Activated CD4-positive, alpha-beta T cell treated with anti-CD3 and anti-CD28 coated beads for 48 hours (primary cell): ENCODE results near the gene SLFNL1.

Source experiments
- DNase-seq: peaks from one replicate; pipeline ENCODE4 v3.0.0-alpha.2; 2020

Gene SLFNL1

DNA sequence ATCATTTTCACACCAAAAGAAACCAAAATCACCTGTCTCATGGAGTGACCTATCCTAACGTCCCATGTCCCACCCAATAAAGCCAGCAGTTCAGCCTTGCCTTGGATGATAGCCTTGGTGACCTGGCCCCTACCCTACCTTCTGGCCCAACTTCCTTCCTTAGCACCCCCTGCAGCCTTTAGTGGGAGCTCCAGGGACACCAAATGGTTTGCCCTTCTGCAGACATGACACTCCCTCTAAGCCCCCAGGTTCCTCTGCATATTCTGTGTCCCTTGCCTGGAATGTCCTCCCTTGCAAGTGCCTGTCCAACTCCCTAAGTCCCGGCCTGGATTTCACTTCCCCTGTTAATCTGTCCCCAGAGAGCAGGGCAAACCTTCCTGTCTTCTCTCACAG is 2.2 kb downstream of the SLFNL1 start:
- no peak for DNase-seq

DNA sequence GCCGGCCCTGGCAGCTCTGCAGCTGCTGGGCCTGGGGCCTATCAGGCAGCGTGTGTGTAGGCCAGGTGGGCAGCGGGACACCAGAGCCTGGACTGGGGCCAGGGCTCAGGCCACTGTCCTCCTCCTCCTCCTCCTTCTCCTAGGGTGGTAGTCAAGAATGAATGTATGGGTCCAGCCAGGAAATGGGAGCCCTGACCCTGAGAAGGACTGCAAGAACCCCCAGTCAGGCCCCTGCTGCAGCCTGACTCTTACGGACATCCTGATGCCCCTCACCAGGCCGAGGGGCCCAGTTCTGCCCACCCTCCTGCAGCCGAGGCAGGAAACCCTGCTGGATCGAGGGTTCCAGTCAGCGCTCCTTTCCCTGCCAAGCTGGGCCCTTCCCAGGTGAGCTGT is 3.5 kb downstream of the SLFNL1 start:
- no peak for DNase-seq

DNA sequence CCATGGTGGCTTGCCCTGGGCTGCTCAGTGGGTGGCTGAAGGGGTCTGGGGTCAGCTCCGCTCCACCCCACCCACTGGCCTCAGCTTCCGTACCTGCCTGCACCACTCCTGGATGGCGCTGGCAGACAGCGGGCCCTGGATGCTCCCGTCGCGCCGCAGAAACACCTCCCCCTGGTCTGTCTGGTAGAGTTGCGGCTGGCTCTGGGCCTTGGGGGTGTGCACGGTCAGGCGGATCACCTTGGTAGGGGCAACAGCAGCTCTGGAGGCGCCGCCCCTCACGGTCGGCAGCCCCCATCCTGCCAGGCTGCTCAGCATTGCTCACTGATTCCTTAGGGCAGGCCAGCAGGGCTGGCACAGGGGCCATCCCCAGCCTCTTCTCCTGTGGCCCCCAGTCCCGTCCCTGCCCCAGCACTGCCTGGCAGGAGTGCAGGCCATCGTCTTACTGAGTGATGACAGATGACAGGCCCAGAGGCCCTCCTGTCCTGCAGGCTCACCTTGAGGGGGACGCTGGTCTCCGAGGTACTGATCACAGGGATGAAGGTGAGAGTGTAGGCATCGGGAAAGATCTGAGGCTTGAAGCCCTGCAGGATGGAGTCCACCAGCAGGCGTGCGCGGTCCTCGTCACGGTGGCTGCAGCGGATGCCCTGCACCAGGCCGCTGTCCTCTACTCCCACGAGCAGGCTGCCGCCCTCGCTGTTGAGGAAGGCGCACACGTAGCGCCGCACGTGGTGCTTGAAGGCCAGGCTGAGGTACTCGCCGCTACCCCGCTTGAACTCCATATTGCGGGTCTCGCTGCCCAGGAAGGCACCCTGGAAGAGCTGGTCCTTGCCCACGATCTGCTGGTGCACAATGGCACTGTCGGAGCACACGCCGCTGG is 4.1 kb downstream of the SLFNL1 start:
- no peak for DNase-seq

DNA sequence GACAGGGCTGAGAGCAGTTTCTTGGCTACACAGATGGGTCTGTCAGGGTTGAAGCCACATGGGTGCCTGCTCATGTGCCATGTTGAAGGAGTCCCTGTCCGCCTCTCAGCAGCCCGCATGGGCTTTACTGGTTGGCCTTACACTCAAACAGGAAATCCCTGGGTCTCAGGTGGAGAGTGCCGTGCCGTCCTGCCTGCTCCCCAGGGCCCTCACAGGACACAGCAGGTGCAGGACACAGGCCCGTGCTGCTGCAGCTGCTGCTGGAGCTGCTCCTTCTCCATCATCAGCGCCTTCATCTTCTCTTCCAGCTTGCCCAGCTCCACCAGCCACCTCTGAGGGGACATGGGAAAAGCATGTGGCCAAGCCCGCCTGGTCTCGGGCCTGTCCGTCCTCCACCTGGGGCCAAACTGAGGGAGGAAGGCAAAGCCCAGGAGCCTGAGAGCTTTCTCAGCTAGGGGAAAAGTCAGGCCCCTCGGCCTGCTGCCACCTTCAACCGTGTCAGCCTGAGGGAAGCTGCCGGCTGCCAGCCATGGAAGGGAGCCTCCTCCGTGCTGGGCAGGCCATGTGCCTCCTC is 5.5 kb downstream of the SLFNL1 start:
- DNase-seq, result no peak

DNA sequence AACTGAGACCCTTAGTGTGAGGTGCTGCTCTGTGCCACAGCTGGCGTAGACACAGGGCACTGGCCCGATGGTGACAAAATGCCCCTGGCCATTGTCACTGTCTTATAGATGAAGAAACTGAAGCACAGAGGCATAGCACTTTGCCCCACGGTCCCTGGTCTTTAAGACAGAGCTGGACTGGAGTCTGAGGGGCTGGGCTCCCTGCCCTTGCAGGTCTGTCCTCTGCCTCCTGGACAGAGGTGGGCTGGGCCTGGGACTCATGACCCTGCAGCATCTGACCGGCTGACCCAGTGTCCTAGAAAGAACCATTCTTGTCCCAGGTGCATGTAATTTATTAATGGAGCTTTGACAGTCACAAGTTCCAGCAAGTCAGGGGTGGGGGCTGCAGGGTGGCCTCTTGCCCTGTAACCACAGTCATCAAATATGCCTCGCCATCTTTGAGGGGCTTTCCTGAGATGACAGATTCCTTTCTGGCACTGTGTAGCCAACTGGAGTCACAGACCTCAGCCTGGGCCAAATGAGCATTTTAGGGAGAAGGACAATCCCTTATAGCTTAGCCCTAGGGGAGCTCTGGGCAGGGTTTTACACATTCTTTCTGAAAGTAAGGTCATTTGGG is 6.1 kb downstream of the SLFNL1 start:
- no peak for DNase-seq

DNA sequence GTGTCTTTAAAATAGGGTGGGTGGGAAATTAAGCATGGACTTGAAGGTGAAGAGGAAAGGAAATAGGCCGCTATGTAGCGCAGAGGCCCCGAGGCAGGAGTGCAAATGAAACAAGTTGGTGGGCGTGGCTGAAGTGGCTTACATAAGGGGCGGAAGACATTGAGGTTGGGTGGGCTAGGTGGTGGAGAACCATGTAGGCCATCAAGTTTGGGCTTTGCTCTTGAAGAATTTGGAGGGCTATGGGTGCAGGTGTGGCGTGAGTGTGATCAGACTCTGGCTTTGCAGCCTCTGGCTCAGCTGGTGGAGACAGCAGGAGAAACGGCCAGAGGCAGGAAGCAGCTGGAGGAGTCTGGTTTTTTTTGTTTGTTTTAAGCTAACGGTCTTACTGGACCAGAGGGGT is 6.7 kb downstream of the SLFNL1 start:
- no peak for DNase-seq

DNA sequence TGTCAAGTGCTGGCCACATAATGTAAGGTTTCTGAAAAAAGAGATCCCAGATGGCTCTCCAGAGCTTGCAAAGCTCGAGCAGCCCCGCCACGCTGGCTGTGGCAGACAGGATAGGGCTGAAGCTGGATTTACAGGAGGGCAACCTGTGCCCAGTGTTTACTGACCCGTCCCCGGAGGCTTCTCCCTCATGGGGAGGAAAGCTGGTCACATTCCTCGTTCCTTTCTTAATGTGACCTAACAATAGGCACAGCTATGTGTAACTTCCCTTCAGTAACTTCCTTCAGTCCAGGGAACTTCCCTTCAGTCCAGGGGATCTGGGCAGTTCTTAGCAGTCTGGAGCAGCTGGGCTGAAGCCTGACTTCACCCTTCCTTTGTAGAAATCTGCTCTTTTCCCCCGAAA is 7.7 kb downstream of the SLFNL1 start:
- DNase-seq, result no peak

DNA sequence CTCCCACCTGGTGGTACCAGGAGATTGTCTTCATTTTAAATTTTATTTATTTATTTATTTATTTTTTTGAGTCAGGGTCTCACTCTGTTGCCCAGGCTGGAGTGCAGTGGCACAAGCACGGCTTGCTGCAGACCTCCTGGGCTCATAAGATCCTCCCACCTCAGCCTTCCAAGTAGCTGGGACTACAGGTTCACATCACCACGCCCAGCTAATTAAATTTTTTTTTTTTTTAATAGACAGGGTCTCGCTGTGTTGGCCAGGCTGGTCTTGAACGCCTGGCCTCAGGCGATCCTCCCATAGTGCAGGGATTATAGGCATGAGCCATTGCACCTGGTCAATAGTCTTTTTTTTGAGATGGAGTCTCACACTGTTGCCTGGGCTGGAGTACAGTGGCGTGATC is 8.5 kb downstream of the SLFNL1 start:
- no peak for DNase-seq

DNA sequence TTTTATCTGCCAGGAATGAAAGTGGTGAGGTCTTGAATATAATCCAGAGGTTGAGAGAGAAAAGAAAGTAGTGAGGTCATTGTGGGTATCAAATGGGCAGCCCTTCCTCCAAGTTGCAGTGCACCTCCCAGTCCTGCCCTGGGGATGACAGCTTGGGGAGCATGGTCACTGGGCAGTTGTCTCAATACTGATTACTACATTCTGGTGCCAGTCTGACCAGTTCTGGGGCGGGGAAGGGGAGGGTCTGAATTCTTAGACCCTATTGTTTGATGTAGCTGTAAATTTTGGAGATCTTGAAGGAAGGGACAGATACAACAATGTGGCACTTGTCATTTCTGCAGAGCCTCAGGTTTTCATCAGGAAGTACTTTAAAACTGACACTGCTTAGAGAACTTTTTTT is 11.2 kb downstream of the SLFNL1 start:
- no peak for DNase-seq

DNA sequence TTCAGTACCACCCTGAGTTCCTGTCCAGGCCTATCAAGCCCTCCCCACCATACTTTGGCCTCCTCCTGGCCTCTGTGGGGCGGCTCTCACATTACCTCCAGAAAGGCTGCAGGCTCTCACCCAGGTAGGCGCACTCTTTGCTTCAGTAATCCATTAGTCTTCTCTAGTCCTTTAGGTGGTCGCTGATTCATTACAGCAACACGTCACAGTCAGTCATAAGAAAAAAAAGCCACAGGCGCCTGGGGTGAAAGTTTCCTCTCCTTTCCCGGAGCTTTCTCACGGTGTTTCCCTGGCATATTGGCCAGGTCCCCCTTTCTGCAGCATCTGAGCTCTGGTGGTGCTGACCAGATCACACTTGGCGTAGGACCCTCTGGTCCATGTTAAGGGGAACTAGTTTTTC is 12.1 kb downstream of the SLFNL1 start:
- DNase-seq, result no peak

DNA sequence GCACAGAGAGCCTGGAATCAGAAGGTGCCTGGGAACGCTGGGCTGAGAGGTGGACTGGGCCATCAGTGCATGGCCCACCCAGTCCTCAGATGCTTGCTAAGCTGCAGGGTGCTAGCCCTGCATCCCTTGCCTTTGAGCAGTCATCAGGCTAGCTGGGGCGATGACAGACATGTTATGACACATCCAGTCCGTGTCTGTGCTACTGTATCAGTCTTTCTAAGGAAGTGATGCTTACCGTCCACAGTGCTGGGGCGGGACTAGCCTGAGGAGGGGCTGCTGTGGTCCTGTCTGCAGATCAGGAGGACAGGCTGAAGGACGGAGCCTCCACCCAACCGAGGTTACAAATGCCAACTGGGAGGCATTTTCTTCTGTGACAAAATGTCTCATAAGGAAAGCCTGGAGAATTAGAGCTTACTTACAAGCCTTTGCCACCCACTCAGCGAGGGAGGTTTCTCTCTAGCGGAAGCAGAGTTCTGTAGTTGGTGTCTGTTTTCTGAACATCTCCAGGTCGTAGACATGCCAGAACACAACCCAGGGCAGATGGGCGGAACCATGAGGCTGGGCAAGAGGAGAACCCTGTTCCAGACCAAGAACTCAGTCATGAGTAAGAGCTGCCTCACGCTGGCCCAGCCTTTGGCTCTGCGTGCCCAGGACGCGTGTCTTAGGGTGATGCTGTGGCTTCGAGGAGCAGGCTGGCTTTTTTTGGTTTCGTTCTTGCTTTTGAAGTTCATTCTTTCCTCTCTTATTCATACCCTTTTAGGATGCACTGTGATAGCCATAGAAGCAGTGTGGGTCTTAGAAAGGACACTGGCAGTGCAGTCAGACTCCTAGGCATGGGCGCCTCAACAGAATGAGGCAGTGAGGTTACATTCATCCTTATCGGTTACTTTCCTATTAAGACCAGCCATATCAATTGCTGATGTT is 14.3 kb downstream of the SLFNL1 start:
- no peak for DNase-seq

DNA sequence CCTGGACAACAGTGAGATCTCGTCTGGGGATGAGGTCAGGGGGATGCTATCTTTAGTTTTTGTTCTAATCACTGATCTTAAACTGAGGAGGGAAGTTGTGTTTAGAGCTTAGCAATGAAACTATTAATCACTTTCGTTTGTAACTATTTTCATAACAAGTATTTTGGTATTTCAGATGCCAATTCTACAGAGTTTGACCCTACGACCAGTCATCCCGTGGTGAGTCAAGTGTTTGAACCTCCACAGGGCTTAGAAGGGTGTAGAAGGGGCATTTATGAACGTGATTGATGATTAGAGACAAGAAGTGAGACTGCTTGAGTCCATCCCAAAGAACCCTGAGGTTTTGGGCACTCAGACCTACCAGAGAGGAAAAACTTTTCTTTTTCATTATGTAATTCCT is 15.6 kb downstream of the SLFNL1 start:
- DNase-seq, result no peak

DNA sequence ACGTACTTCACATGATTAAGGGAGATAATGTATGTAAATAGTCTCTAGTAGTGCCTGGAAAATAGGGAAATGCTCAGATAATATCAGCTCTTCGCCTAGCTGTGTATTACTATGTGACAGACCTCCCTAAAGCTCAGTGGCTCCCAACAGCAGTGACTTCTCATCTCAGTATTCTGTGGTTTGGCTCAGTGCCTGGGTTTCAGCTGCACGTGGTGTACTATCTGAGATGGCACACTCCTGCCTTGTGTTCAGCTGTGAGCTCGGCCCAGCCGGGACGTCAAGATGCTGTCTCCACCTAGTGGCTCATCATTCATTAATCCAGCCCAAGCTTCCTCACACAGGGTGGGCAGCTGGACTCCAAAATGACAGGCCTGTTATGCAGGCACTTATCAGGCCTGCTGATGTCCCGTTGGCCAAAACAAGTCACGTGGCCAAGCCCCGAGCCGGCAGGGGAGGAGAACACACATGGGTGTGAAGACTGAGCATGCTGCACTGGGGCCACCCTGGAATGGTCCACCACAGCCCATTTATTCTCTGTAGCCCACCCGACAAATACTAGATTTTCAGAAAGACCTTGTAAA is 17.8 kb downstream of the SLFNL1 start:
- peak; percentile 93 for DNase-seq

DNA sequence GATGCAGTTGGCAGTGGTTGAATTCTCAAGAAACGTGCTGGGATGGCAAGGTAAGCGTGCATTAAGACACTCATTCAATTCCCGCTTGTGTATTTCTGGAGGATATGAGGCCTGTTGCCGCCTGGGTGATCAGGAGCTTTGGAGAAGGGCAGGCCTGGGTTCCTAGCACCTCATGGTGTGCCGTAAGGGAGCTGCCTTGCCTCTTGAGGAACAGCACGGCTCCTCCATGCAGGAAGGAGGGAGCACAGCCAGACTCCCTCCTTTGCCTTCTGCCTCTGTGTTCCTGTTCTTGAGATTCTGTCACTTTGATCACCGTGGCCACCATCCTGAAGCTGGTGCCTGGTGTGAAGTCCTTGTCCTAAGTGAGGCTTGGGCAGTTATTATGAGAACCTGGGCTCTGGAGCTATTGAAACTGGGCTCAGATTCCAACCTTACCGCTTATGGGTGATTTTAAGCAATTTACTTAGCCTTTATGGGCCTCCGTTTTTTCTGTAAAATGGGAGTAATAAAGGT is 18.3 kb downstream of the SLFNL1 start:
- no peak for DNase-seq

DNA sequence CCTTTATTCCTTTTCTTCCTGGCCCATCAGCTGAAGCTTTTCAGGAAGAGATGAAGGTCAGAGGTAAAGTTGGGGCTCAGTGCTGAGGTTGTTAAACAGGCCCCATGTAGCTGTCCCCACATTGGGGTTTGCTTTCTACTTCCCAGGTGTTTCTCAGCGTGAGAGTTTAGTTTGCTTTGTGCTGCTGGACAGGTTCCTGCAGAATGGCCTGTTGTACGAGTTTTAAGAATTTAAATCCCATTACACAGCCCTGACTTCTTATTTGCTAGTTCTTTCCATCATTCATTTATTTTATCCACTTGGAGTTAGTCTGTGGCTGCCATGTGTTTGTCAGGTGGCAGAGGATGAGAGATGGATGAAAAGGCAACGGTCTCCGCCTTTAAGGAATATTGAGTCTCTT is 22.9 kb downstream of the SLFNL1 start:
- DNase-seq, result no peak

DNA sequence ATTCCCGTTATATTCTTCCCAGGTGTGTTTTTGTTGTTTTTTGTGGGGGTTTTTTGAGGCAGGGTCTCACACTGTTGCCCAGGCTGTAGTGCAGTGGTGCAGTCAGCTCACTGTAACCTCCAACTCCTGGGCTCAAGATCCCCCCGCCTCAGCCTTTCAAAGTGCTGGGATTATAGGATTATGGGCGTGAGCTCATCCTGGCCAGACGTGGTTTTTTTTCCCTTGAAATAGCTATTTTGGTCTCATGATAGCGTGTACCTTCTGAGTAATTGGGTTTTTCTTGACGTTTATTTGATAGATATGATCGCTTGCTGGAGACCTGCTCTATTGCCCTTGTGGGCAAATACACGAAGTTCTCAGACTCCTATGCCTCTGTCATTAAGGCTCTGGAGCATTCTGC is 24.4 kb downstream of the SLFNL1 start:
- DNase-seq, result no peak

DNA sequence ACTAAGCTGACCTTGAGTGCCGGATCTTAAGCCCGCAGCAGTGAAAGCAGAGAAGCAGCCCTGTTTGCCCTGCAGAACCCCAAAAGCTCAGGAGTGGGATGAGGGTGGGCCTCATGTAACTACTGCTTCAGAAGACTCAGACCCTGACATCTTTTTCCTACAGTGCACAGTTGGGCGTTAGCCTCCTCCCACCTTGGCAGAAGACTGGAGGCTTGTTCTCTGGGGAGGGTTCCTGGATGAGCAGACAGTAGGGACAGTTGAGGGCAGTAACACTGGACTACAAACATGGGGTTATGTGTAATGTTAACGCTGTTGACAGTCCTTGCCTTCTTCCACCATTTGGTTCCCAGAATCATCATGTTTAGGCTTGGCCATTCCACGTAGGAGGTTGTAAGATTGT is 32.5 kb downstream of the SLFNL1 start:
- no peak for DNase-seq

DNA sequence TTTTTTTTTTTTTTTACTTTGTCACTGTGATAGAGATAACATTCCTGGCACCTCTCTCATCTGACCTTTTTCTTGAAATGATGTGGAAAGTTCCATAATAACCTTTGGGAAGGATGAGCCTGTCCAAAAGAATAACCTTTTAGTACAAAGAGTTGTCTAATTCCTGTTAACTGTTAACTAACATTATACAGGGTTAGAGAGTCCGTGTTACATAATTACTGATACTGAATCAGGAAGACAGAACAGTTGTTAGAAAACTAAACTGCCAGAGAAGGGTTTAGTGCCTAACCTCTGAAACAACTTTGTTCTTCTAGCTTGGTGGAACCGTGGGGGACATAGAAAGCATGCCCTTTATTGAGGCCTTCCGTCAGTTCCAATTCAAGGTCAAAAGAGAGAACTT is 33.2 kb downstream of the SLFNL1 start:
- no peak for DNase-seq

DNA sequence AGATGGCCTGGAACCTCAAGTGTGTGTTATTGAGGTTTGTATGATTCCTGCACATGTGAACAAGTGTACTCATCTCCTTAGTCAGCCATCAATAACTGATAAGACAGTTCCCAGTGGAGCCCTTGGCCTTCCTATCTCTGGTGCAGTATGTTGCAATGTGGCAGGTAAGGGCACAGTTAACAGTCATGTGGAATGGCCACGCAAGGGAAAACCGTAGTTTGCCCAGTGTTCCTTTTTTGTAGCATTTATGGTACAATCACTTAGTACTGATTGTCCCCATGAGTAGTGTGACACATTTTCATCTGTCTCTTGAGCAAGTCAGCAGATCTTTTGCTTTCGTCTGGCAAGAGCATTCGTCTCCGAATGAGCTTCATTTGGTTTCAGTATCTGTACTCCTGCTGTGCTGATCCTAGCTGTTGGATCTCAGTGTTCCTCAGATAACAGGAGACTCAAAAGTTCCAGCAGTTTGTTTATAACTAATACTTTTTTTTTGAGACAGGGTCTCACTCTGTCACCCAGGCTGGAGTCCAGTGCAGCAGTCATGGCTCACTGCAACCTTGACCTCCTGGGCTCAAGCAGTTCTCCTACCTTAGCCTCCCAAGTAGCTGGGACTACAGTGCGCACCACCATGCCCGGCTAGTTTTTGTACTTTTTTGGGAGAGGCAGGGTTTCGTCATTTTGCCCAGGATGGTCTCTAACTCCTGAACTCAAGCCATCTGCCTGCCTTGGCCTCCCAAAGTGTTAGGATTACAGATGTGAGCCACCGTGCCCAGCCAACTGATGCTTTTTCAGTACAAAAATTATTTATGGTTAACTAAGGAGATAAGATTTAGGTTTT is 33.9 kb downstream of the SLFNL1 start:
- DNase-seq, result no peak

DNA sequence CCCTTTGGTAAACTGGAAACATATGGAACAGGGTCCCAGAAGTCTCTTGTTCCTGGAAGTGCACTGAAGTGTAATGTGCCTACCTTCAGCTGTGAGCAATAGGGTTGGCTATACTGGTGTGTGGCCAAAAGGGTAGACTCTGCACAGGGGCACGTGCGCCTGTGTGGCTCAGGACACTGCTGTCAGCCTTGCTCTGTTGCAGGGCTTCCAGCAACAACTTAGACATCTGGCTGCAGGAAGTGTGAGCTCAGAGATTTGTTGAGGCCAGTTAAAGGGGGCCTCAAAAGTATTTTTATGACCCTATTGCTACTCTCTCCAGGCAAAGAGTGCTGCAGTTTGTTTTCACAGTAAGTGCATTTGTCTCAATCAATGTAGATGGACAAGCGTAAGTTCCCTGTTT is 34.6 kb downstream of the SLFNL1 start:
- DNase-seq, result no peak

DNA sequence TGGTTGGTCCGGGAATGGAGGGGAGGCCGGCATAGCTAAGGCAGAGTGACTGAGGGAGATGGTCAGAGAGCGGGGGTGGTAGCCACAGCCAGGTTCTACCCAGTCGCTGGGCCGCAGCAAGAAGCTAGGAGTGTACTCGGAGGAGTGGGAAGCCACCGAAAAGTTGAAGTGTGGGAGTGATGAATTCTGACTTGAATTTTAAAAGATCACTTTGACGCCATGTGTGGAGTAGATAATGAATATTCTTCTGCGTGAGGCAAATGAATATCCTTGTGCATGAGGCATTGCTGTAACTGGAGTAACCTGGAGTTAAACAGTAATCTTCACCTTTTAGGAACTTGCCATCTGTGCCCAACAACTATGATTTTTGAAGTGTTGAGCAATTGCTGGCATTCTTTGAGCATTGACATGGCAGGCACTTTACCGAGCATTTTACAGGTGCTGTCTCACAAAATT is 35.2 kb downstream of the SLFNL1 start:
- DNase-seq, result no peak

DNA sequence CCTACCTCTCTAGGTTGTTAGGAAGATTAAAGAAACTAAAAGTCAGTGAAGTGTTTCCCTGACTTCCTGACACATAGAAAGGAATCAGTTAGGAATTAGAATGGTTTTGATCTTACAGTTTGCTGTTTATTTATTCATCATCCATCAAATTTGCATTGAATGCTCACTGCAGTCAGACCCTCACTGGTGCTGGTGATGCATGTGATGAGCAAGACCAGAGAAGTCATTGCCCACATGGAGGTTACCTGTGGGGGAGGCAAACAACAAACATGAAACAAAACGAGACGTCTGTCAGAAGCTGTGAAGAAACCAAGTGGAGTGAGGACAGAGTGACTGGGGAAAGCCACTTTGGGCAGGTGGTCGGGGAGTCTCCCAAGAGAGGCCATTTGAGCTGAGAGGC is 35.6 kb downstream of the SLFNL1 start:
- DNase-seq, result no peak
